Measurements from ENCODE around the gene PIEZO1.
"Not testable (repeated sequence)": the region's sequence is repeated elsewhere in the genome, so short reads cannot be mapped to it uniquely, and the experiment has no call there.

Gene PIEZO1

DNA sequence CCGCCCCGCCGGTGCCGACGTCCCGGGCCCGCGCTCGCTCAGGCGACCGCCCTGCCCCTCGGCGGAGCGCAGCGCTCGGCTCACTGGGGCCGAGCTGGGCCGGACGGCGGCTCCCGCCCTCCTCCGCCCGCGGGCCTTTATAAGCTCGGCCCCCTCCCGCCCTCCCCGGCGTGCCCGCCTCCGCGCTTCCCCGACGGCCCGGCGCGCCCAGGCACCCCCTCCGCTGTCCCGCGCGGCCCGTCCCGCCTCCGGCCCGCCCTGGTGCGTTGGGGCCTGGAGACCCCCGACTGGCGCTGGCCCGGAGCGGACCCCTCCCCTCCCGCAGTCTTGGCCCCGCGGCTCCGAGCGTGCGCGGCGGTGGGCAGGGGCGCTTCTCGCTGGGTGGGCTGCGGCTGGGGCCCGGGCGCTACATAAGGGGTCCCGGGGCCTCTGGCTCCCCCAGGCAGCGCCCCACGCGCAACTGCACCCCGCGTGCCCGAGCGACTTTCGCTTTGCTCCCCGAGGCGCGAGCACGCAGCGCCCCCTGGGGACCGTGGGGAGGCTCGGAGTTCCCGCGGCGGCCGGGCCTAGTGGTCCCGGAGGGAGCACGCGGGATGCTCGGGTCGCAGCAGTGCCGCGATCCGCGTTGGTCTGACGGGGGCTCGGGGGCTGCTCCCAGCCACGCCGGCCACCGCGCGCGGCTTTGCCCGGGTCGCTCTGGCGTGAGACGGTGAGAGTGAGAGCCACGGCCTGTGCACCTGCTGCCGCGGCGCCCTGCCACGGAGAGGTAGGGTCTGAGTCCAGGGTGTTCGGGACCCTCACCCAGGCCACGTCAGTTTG lies at the start of gene PIEZO1:
Gene PIEZO1 (minus strand): TSS at position 115 of the 819 bp plus-strand sequence. CDS start 256 bp downstream, outside the sequence.
- peak; percentile 49 for DNase-seq (ENCODE audit: low read depth)

- no peak for DNase-seq (ENCODE audit: low read depth)
Observed at GRCh38 chr16:88834670-88835069, 49.6 kb upstream of the PIEZO1 start.

- no peak for DNase-seq (ENCODE audit: low read depth)
Observed at GRCh38 chr16:88833086-88833485, 48.1 kb upstream of the PIEZO1 start.

DNA sequence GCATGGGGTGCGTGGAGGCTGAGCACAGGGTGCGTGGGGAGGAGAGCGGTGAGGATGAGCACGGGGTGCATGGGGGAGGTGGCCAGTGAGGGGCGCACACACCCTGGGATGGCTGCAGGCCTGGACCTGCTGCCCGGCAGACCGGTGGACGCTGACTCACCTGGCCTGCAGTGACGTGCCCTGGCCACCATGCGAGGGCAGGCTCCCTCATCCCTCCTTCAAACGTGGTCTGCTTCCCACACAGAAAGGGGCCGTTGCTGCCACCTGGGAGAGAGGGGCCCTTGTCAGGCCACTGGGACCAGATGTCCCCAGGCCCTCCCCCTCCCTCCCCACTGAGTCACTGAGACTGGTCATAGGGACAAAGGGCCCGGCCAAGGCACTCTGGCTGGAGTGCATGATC lies 46.8 kb upstream of the PIEZO1 start:
- no peak for DNase-seq (ENCODE audit: low read depth)

DNA sequence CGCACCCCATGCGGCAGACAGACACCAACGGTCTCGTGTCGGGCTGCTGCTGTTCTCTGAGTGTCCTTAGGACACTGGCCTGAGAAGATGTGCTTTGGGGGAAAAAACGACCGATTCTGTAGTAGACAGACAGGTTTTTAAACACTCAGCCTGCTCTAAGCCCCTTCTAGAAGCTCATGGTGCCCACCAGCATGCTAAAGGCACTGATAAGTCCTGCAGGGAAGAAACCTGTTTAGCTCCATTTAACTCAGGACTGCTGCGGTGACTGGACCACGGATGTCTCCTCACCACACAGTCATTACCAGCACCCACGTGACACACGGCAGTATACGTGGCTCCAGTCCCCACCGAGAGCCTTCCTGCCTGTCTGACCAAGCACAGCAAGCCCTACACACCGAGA lies 45.8 kb upstream of the PIEZO1 start:
- DNase-seq (ENCODE audit: low read depth): no peak

GRCh38 chr16:88830258-88830657 lies 45.2 kb upstream of the PIEZO1 start:
- DNase-seq (ENCODE audit: low read depth): no peak

GRCh38 chr16:88828711-88829110 lies 43.7 kb upstream of the PIEZO1 start:
- no peak for DNase-seq (ENCODE audit: low read depth)

DNA sequence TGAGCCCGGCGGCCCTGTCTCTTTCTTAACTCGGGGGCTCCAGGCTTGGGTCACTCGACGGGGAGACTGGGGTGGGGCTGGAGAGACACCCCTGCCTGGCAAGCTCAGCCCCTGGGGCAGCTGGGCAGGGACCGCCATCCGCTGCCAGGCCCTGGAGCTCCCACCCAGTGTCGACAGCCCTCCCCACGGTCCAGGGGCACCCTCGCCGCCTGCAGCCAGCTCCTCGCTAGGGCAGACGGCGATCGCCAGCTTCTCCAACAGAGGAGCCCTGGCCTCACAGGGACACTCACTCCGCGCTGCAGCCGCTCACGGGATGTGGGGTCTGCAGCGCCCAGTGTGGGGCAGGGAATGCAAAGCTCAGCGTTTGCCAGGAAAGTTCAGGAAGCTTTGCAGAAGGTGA lies 42.7 kb upstream of the PIEZO1 start:
- no peak for DNase-seq (ENCODE audit: low read depth)

DNA sequence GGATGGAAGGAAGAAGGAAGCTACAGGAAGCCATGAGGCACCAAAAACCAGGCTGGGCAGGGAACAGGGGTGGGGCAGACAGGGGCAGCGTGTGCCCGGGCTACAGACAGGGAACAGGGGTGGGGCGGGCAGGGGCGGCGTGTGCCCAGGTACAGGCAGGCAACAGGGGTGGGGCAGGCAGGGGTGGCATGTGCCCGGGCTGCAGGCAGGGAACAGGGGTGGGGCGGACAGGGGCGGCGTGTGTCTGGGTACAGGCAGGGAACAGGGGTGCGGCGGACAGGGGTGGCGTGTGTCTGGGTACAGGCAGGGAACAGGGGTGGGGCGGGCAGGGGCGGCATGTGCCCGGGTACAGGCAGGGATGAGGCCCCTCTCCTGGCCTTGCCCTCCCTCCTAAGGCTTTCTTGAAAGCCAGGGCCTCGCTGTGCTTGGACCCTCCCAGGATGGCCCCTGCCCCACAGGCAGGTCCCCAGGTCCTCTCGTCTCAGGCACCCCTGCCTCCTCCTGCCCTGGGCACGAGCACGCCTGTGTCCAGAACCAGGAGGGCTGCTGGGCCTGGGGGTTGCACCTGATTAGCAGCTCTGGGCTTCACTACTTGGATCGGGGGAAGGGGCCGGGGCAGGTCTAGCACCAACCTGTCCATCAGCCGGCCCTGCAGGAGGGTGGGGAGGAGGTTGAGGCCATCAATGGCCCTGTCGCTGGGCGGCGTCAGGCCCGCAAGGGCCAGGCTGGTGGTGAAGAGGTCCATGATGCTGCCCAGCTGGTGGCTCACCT lies 41.2 kb upstream of the PIEZO1 start:
- no peak for DNase-seq (ENCODE audit: low read depth)

DNA sequence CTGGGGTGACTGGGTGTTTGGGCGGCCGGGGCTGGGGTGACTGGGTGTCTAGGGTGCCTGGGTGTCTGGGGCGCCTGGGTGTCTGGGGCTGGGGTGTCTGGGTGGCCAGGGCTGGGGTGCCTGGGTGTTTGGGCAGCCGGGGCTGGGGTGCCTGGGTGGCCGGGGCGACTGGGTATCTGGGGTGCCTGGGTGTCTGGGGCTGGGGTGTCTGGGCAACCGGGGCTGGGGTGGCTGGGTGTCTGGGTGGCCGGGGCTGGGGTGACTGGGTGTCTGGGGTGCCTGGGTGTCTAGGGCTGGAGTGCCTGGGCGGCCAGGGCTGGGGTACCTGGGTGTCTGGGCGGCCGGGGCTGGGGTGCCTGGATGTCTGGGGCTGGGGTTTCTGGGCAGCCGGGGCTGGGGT lies 40.1 kb upstream of the PIEZO1 start:
- no peak for DNase-seq (ENCODE audit: low read depth)

DNA sequence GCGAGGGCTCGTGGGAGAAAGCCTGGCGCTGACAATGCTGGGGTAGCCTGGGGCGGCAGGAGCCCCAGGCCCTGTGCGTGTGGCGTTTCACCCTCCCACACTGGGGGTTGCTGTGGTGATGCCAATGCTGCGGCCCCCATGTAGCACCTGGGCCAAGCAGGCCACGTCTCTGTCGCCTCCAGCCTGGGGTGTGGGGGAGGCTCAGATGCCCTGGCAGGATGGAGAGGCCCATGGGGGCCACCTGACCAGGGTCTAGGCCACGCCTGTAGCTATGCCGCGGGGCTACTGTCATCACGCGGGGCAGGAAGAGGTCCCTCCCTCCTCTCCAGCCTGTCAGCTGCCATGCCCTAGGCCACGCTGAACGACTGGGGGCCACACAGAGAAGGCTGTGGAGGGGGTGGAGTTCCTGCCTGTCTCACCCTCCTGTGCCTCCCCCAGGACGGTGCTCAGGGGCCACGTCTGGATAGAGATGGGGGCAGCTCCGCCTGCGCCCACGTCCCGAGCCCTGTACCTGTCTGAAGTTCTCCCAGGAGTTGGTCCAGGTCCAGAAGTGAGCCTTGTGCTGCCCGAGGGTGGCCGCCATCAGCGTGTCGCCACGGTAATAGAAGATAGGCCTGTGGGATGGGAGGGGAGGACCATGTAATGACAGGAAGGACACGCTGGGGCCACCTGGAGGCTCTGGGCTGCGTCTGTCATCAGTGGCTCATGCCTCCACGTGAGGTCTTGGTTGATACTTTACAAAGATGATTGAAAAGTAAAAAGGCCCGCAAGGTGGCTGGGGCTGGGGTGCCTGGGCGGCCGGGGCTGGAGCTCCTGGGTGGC lies 39.4 kb upstream of the PIEZO1 start:
- no peak for DNase-seq (ENCODE audit: low read depth)

DNA sequence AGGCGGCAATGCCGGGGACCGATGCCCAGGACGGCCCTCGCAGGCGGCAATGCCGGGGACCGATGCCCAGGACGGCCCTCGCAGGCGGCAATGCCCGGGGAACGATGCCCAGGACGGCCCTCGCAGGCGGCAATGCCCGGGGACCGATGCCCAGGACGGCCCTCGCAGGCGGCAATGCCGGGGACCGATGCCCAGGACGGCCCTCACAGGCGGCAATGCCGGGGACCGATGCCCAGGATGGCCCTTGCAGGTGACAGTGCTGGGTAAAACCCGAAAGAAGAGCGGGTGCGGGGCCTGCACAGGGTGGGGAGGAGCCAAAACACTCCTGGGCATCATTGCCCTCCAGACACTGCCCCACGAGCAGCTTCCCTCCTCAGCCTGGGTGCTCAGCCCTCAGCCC lies 38.6 kb upstream of the PIEZO1 start:
- not testable (repeated sequence) for DNase-seq (ENCODE audit: low read depth)

GRCh38 chr16:88822281-88823040 lies 37.4 kb upstream of the PIEZO1 start:
- no peak for DNase-seq (ENCODE audit: low read depth)

- DNase-seq (ENCODE audit: low read depth): no peak
Observed at GRCh38 chr16:88821168-88821850, 36.3 kb upstream of the PIEZO1 start.

DNA sequence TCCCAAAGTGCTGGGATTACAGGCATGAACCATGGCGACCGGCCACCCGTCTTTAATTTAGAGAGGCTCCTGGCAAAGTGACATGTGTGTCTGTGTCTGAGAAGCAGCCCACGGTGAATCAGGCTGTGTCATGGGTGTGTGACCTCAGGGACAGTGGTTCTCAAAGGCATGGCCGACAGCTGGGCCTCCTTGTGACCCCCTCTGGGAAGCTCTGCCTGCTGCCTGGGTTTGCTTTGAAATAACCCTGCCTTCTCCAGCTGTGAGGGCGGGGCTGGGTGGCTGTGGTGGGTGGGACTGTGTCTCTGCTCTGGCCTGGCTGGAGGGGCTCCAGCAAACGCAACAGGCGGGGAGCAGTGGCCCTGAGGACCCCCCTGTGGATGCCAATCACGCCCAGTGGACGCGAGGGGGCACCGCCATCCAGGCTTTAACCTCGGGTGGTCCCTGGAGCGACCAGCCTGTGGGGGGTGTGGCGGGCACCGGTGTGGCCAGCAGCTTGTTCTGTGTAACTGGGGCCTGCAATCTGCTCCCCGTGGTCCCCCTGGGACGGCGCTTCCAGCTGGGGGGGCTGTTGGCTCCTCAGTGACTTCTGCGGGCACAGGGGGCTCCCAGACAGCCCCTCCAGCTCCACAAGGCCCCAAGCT lies 35.5 kb upstream of the PIEZO1 start:
- no peak for DNase-seq (ENCODE audit: low read depth)

DNA sequence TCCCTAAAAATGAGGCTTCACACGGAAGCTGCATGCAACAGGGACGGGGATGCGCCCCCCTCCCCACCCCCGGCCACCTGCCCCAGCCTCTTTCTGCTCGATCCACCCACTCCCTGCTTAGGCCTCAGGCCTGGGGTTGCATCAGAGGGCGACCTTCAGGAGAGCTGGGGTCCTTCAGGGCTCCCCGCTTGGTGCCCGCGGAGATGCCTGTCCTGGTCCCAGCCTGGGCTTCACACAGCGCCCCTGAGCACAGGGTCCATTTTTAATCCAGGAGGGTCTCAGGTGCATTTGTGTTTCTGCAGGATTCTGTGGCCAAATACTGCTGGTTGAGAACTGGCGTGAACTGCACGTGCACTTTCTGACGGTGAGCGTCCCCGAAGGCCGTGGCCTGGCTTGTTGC lies 34.1 kb upstream of the PIEZO1 start:
- no peak for DNase-seq (ENCODE audit: low read depth)

DNA sequence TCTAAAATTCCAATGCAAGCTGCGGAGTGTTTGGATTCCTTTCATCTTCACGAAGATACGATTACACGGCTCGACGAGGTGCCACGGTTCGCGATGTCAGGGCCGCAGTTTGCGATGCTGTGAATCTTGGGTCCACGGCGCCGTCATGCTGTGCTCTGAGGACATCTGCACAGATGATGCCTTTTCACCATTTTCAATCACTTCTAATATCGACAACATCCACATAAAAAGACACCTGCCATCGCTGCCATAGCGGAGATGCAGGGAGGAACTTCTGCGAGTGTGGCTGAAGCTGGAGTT lies 33.5 kb upstream of the PIEZO1 start:
- no peak for DNase-seq (ENCODE audit: low read depth)

GRCh38 chr16:88817785-88818574 lies 33.0 kb upstream of the PIEZO1 start:
- peak; percentile 34 for DNase-seq (ENCODE audit: low read depth)

- DNase-seq (ENCODE audit: low read depth): no peak
Observed at GRCh38 chr16:88816736-88817535, 31.9 kb upstream of the PIEZO1 start.
